Spleen (tissue), 11 donors: ENCODE results near the gene RFX5. TPM values are rescaled to one million over a fixed set of nuclear protein-coding genes. Genes with fewer than 3 reads are reported as not detected.

Experiments used
- DNase-seq: peaks from one replicate; pipeline ENCODE4 v3.0.0-alpha.2; 2020
- H3K27ac ChIP-seq, 8 donors: fragments of 200-600 bp; sonication (generic) in 7 of 8; 1 replicate in 4 of 8; 2 replicates in 4 of 8; pipeline versions ENCODE4 v1.5.0 to v1.8.0; 2016 to 2021; ENCODE audit warnings: inconsistent platforms in 4 of 8, mild to moderate bottlenecking in 4 of 8, moderate library complexity in 1 of 8
- H3K27me3 ChIP-seq, 7 donors: fragments of 200-600 bp; sonication (generic) in 6 of 7; replicated peaks in 1 of 7; 1 replicate in 4 of 7; 2 replicates in 3 of 7; pipeline versions ENCODE4 v1.5.0 to v1.8.0; 2016 to 2021; ENCODE audit warnings: inconsistent platforms in 3 of 7, mild to moderate bottlenecking in 1 of 7
- H3K36me3 ChIP-seq, 6 donors: fragments of 200-600 bp; sonication (generic) in 5 of 6; 1 replicate in 4 of 6; 2 replicates in 2 of 6; pipeline versions ENCODE4 v1.5.0 to v1.8.0; 2016 to 2021; ENCODE audit warnings: inconsistent platforms in 2 of 6
- H3K4me1 ChIP-seq, 6 donors: fragments of 200-600 bp; sonication (generic) in 5 of 6; 1 replicate in 3 of 6; 2 replicates in 3 of 6; pipeline versions ENCODE4 v1.5.0 to v1.8.0; 2016 to 2021; ENCODE audit warnings: inconsistent platforms in 3 of 6
- H3K4me3 ChIP-seq, 8 donors: fragments of 200-600 bp; sonication (generic) in 7 of 8; 1 replicate in 4 of 8; 2 replicates in 4 of 8; pipeline versions ENCODE4 v1.5.0 to v1.8.0; 2016 to 2021; ENCODE audit warnings: inconsistent platforms in 4 of 8, mild to moderate bottlenecking in 4 of 8, moderate library complexity in 2 of 8
- H3K9me3 ChIP-seq, 8 donors: fragments of 200-600 bp; sonication (generic) in 7 of 8; 1 replicate in 4 of 8; 2 replicates in 4 of 8; pipeline versions ENCODE4 v1.5.0 to v1.8.0; 2016 to 2021; ENCODE audit warnings: inconsistent platforms in 4 of 8
- POLR2A ChIP-seq, 3 donors: fragments of 450-650 bp; IDR thresholded peaks; one replicate each; pipeline ENCODE4 v1.5.1; 2017; ENCODE audit warnings: antibody characterized with exemption in 3 of 3, mild to moderate bottlenecking in 1 of 3
- POLR2AphosphoS5 ChIP-seq, 3 donors: sonication (generic); formaldehyde crosslinking; IDR thresholded peaks; one replicate each; pipeline ENCODE4 v1.5.1; 2017; ENCODE audit warnings: antibody characterized with exemption in 3 of 3
- WGBS, 5 donors: extraction: QIAGEN DNeasy Blood & Tissue Kit in 3 of 5; methylation state at CpG; one replicate each; pipeline versions ENCODE4 v1.1.5 to v1.1.7; 2013 to 2018; 5-methylcytosine and 5-hydroxymethylcytosine counted together
- intact Hi-C: fragments of 100-400 bp; cut with DNase I; formaldehyde crosslinking; loops from one replicate; pipeline ENCODE4 v1.15.0; 2023; ENCODE audit warnings: low total_unique reads
- polyA plus RNA-seq, 3 donors: library from polyadenylated mRNA; stranded (reverse); fragments of 200-250 nt; gene quantifications; one replicate each; pipeline ENCODE4 v1.2.1, GENCODE V29; 2013
- total RNA-seq, 7 donors: library from RNA; depleted of rRNA in 3 of 7; stranded (reverse); fragments of >200 nt in 3 of 7; fragmentation: NEBNext Ultra II Directional in 4 of 7; extraction: Animal tissue kit (Norgen Biotek cat#: 25700) in 4 of 7; gene quantifications; one replicate each; pipeline versions ENCODE4 v1.1.0 to v1.2.1, GENCODE V29; 2016 to 2021
- TF ChIP-seq, protein P1 (sequence below), 11 experiments: fragments of 200-600 bp in 7 of 11; fragments of 450-650 bp in 4 of 11; sonication (generic) in 4 of 11; IDR thresholded peaks in 8 of 11; conservative IDR thresholded peaks in 3 of 11; 1 replicate in 7 of 11; 2 replicates in 4 of 11; pipeline versions ENCODE4 v1.4.0 to v1.8.0; 2016 to 2021; ENCODE audit warnings: antibody characterized with exemption in 11 of 11, inconsistent platforms in 4 of 11, mild to moderate bottlenecking in 1 of 11
- donor health status: healthy with polysubstance abuse.
- donor health status: DM: no; HTN: no; CAD: no; lungs with moderate emphysema.
- donor health status: DM: no; HTN: no; CAD: no.
- donor health status: Bipolar disorder and iron deficiency.
- donor health status: healthy.
- donor health status: DM: no; HTN: no; CAD: no.
- donor health status: DM: yes; HTN: yes; CAD: no.

The RFX5 gene
- total and polyA plus RNA-seq, 10 donors, result 30.8 to 96.1 (median 86.8) TPM

DNA sequence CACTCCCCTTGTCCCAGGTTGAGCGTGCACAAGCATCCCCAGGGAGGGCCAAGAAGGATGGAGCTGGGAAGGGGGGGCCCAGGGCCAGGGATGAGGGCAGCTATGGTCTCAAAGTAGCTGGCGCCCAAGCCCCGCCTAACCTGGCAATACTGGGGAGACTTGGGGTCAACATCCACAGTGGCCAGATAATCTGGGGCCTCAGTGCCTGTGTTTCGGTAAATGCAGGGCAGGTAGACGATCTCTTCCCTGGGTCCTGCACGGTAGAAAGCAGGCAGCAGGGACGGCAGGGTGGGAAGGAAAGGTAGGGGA is 22.2 kb upstream of the RFX5 start:
- Histone ChIP-seq H3K4me1 (peaks cover 18 to 66% (median 47%) of the 10 kb centered on the region in 6 donors), H3K27me3 (no peaks in the 10 kb centered on the region), H3K4me3 (no peak overlapping the region), H3K27ac (peak overlapping the region; percentile 19 to 89 (median 81)), H3K9me3 (no peaks in the 10 kb centered on the region), H3K36me3 (peaks cover 0 to 38% (median 3%) of the 10 kb centered on the region in 6 donors)
- DNase-seq, result peak; percentile 37
- WGBS, 5 donors, result 87 to 92% (median 90%) methylated on average over 7 of the region's 7 CpGs
- TF ChIP-seq POLR2A (IDR thresholded peaks at IDR 0.05), result no peak
- TF ChIP-seq POLR2AphosphoS5 (IDR thresholded peaks at IDR 0.05), result no peak
- TF ChIP-seq, protein P1, sequence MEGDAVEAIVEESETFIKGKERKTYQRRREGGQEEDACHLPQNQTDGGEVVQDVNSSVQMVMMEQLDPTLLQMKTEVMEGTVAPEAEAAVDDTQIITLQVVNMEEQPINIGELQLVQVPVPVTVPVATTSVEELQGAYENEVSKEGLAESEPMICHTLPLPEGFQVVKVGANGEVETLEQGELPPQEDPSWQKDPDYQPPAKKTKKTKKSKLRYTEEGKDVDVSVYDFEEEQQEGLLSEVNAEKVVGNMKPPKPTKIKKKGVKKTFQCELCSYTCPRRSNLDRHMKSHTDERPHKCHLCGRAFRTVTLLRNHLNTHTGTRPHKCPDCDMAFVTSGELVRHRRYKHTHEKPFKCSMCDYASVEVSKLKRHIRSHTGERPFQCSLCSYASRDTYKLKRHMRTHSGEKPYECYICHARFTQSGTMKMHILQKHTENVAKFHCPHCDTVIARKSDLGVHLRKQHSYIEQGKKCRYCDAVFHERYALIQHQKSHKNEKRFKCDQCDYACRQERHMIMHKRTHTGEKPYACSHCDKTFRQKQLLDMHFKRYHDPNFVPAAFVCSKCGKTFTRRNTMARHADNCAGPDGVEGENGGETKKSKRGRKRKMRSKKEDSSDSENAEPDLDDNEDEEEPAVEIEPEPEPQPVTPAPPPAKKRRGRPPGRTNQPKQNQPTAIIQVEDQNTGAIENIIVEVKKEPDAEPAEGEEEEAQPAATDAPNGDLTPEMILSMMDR (IDR thresholded peaks at IDR 0.05 in 8 of 11, conservative IDR thresholded peaks at IDR 0.05 in 3 of 11), result no peak
- intact Hi-C loops, result no loop called here

DNA sequence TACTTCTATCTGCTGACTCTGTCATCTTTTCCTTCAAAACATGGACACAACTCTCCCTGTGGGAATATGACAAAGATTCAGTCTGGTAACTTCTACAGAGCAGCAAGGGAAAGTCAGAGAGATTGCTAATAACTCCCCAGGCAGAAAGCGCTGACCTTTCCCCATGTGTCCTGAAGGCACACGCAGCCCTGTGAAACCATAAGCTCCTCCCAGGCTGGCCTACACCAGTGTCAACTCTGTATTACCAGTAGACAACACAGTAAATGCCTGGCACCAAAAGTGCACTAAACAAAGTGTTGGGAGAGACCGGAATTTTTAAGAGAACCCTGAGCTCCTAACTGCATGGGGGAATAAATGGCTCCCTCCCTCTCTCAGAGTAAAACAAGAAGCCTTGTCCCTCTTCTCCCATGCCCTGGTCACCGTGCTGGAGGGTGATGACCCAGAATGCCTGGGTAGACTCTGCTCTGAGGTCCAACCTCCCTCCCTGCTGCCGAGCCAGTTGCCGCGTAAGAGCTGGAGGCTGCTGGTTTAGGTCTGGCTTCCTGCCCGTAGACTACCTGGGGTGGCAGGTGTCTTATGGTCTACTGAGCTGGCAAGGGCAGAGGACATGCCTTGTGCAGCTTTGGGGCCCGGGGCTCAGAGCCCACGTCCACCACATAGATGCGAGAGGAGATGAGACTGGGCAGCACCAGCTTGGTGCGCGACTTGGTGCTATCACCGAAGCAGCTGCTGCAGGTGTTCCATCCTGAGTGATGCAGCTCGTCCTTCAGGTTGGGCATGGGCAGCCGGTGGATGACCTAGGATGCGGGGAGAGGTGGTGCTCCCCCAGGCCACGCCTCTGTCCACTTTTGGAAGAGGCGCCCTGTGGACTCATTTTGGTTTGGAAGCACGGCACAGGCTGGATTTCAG is 21.6 kb upstream of the RFX5 start:
- H3K4me1 ChIP-seq, result peaks cover 18 to 66% (median 47%) of the 10 kb centered on the region in 6 donors
- H3K27ac ChIP-seq, result peak overlapping the region; percentile 55 to 89 (median 81)
- WGBS, 5 donors, result 79 to 95% (median 89%) methylated on average over 16 to 20 of the region's 20 CpGs
- intact Hi-C loops, result no loop called here
- H3K36me3 ChIP-seq, result peaks cover 0 to 44% (median 3%) of the 10 kb centered on the region in 6 donors
- DNase-seq, result peak; percentile 58
- TF ChIP-seq POLR2A (IDR thresholded peaks at IDR 0.05) (no peak), POLR2AphosphoS5 (IDR thresholded peaks at IDR 0.05) (no peak)
- TF ChIP-seq, protein P1 (IDR thresholded peaks at IDR 0.05 in 8 of 11, conservative IDR thresholded peaks at IDR 0.05 in 3 of 11), result no peak
- H3K9me3 ChIP-seq, result no peaks in the 10 kb centered on the region
- H3K4me3 ChIP-seq, result no peak overlapping the region
- no peaks in the 10 kb centered on the region for H3K27me3 ChIP-seq

DNA sequence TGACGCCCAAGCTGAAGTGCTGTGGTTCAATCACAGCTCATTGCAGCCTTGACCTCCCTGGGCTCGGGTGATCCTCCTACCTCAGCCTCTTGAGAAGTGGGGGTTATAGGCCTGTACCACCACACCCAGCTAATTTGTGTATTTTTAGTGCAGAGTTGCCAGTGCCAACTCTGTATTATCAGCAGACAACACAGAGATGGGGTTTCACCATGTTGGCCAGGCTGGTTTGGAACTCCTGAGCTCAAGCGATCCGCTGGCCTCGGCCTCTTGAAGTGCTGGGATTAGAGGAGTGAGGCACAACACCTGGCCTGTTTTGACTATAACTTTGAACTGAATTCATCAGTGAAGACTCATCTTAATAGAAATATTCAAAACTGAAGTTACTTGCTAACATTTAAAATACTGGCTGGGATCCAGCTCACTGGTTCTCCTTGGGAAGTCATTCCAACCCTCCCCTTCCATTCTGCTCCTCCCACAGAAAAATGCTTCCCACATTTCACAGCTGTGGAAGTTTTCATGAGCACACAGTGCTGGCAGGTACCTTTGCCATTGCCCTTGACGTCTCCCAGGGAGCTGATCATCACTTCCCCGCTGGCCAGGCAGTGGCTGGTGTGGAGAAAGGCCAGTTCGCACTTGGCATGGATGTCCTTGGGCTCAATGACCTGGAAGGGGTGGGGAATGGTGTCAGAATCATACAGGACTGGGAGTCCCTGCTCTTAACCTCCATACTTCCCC is 20.8 kb upstream of the RFX5 start:
- Histone ChIP-seq H3K36me3 (peaks cover 0 to 50% (median 3%) of the 10 kb centered on the region in 6 donors), H3K4me3 (no peak overlapping the region), H3K9me3 (peaks cover 0 to 4% (median 3%) of the 10 kb centered on the region in 8 donors), H3K27me3 (no peaks in the 10 kb centered on the region), H3K27ac (peak overlapping the region; percentile 20 to 89 (median 81)), H3K4me1 (peaks cover 18 to 64% (median 45%) of the 10 kb centered on the region in 6 donors)
- TF ChIP-seq, protein P1 (IDR thresholded peaks at IDR 0.05 in 8 of 11, conservative IDR thresholded peaks at IDR 0.05 in 3 of 11), result no peak
- TF ChIP-seq POLR2AphosphoS5 (IDR thresholded peaks at IDR 0.05), result peak in 2 of 3 donors; percentile 83
- no peak for TF ChIP-seq POLR2A (IDR thresholded peaks at IDR 0.05)
- intact Hi-C loops, result no loop called here
- peak; percentile 84 for DNase-seq
- WGBS, 5 donors, result 52 to 71% (median 63%) methylated on average over 8 of the region's 8 CpGs

DNA sequence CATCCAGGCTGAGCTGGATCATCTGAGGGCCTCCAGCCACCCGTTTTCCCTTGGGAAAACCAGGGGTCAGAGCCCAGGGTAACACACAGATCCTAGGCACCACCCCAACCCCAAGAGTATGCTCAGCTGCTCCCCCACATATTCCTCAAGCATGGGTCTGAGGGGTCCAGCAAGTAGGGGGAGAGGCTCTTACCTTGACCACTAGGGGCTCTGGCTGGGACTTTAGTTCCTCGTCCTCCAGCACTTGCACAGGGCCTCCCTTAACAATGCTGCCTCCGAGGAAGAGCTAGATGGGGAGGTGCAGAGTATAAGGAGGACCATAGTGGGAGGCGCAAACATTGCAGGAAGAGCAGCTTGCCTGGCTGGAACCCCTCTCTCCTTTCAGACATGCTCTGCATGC is 17.9 kb upstream of the RFX5 start:
- no peak overlapping the region for H3K4me3 ChIP-seq
- peaks cover 0 to 56% (median 3%) of the 10 kb centered on the region in 6 donors for H3K36me3 ChIP-seq
- no peak overlapping the region for H3K27ac ChIP-seq
- intact Hi-C loops, result no loop called here
- DNase-seq, result peak; percentile 33
- no peaks in the 10 kb centered on the region for H3K27me3 ChIP-seq
- H3K4me1 ChIP-seq, result peaks cover 9 to 37% (median 24%) of the 10 kb centered on the region in 6 donors
- TF ChIP-seq POLR2A (IDR thresholded peaks at IDR 0.05), result no peak
- TF ChIP-seq, protein P1 (IDR thresholded peaks at IDR 0.05 in 8 of 11, conservative IDR thresholded peaks at IDR 0.05 in 3 of 11), result no peak
- no peak for TF ChIP-seq POLR2AphosphoS5 (IDR thresholded peaks at IDR 0.05)
- 73 to 100% (median 87%) methylated on average over 2 to 4 of the region's 4 CpGs for WGBS, 5 donors
- H3K9me3 ChIP-seq, result peaks cover 0 to 15% (median 11%) of the 10 kb centered on the region in 8 donors
